Pulmonary artery endothelial cell (primary cell): ENCODE data around the gene OSBPL8. TPM values are rescaled to one million over a fixed set of nuclear protein-coding genes. Genes with fewer than 3 reads are reported as not detected.
"Not testable (repeated sequence)": the region's sequence is repeated elsewhere in the genome, so short reads cannot be mapped to it uniquely, and the experiment has no call there.

Source experiments
- DNase-seq: peaks from one replicate; pipeline ENCODE4 v3.0.0-alpha.2; 2011; ENCODE audit warnings: low read depth, low spot score
- total RNA-seq: library from RNA; depleted of rRNA; stranded (reverse); fragments of >200 nt; gene quantifications from 2 replicates; pipeline ENCODE4 v1.2.3, GENCODE V29; 2014

Gene OSBPL8
- total RNA-seq, 1 donor from 2014 or later, result 33.8 TPM

DNA sequence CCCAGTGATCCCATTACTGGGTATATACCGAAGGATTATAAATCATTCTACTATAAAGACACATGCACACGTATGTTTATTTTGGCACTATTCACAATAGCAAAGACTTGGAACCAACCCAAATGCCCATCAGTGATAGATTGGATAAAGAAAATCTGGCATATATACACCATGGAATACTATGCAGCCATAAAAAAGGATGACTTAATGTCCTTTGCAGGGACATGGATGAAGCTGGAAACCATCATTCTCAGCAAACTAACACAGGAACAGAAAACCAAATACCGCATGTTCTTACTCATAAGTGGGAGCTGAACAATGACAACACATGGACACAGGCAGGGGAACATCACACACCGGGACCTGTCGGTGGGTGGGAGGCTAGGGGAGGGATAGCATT, 195.4 kb downstream of the OSBPL8 start:
- not testable (repeated sequence) for DNase-seq

DNA sequence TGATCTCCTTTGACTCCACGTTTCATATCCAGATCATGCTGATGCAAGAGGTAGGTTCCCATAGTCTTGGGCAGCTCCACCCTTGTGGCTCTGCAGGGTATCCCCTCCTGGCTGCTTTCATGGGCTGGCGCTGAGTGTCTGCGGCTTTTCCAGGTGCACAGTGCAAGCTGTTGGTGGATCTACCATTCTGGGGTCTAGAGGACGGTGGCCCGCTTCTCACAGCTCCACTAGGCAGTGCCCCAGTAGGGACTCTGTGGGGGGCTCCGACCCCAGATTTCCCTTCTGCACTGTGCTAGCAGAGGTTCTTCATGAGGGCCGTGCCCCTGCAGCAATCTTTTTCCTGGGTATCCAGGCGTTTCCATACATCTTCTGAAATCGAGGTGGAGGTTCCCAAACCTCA, 199.3 kb downstream of the OSBPL8 start:
- no peak for DNase-seq

DNA sequence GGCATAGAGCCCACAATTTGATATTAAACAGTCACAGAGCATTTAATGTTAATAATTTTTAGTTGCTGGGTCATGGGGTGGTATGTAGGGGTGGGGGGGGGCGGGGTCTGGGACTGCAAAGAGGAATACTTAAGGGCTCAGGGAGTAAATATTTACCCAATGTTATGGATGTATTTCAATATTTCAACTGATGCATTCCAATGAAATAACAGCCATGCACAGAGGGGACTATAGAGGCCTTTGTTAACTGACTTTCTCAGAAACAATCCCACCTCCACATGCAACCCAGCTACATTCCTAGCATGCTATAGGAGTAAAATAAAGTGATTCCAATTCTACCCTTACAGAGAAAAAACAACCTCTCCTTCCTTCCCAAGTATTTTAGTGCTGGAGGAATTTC, 203.5 kb downstream of the OSBPL8 start:
- no peak for DNase-seq

DNA sequence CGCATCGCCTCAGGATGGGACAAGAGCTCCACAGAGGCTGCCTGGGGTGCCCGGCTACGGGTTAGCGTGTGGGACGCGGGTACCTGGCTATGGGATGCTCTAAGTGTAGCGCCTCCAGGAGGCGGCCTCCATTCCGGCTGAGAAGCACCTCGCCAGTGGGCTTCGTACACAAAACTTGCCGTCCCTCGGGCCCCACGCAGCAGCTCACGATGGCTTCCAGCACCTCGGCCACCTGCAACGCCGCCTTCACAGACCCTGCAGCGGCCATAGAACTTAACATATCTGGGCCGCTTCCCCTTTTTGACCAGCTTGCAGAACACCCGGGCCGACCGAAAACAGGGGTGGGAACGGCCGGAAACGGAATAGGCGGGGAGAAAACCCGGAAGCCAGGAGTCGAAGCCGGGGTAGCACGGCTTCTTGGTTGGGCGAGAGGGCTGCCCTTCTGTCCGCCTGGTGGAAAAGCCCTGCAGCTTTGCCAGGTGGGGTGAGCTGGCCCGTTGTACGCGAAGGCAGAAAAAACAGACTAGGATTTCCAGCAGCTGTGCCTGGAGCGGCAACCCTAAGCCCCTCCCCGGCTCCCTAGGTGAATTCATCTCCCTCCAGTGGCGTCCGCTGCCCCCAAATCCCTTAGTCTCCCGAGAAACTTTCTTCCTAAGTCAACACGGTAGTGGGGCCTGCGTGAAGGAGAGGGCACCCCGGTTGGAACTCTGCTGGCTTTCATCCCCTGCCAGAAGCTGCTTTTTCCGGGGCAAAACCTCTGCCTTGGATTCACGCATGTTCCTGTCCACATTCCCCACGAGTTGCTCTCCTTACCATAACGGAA, 211.3 kb downstream of the OSBPL8 start, which contains the start of gene BBS10:
TSS of gene BBS10 (minus strand) at position 337 of the 823 bp plus-strand sequence. CDS start at position 280, 57 bp downstream.
- DNase-seq, result peak; percentile 72

DNA sequence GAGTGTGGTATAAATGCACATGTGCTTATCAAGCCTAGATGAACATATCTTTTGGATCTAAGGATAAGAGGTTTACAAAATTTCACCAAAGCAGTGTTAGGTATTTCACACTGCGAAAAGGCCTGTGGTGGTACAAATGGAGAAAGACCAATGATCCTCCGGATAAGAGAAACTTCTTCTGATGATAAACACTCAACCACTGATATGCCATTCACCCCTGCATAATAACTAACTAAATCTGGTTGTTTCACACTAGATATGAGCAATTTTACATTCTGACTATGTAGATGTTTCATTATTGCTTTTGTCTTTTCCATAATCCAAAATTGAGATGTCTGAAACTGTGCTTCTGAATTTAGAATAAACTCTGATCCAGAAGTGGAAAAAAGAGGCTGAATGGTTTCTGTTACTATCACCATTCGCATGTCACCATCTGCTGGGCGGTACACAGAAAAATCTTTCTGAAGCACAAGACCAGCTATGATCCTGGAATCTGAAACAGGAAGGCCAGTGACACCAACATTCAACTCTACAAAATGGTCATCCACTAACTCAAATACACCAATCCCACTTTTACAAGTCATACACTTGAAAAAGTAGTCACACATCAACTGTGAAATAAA, 212.7 kb downstream of the OSBPL8 start:
- DNase-seq, result no peak

DNA sequence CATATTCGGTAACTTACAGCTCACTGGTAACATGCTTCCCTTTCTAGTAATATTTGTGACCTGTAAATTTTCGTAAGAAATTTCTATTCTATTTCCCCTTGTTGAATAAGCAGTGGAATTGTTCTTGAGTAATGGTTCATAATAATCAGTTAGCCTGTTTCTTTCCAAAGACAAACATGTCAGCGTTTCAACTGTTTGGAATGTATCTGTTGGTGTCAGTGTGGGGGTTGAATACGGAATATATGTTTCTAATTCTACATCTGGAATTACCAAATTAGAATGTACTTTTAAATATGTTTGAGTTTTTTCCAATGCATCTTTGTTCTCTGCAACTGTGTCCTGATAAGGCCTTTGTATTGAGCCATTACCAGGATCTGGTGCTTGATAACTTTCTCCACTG, 213.3 kb downstream of the OSBPL8 start:
- no peak for DNase-seq

DNA sequence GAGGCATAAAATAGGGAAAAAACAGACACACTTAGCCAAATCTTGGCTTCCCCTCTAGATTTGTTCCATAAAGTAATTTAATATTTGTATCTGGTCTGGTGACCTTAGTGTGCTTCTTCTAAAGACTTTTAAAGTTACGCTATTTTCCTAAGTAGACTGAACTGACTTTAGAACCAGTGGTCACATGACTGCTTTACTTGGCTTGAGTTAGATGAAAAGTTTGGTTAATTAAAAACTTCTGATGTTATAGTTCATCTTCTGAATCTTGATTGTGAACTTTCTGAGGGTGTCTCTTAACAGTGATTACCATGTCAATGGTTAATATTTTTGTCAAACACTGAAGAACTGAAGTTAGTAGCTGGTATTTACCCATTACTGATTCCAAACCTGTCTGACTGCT, 214.0 kb downstream of the OSBPL8 start:
- no peak for DNase-seq

DNA sequence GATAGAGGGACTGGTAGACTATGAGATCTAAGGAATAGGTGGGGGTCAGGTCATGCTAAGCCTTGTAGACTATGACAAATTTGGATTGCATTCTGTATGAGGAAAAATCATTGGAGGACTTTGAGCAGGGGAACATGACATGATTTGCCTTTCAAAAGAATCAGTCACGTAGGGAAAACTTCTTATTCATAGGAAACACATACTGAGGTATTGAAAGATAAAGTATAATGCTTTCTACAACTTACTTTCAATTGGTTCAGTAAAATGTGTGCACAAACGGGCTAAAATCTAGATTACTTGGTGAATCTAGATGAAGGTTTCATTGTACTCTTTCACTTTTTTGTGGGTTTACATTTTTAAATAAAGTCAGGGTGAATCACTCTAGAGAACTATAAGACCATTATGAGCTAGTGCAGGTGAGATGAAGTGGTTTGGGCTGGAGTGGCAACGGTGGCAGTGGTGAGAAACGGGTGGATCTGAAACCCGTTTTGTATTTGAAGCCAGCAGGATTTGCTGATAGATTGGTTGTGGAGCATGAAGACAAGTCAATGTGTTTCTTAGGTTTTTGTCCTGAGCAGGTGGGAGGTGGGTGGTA, 218.0 kb downstream of the OSBPL8 start:
- DNase-seq, result no peak

DNA sequence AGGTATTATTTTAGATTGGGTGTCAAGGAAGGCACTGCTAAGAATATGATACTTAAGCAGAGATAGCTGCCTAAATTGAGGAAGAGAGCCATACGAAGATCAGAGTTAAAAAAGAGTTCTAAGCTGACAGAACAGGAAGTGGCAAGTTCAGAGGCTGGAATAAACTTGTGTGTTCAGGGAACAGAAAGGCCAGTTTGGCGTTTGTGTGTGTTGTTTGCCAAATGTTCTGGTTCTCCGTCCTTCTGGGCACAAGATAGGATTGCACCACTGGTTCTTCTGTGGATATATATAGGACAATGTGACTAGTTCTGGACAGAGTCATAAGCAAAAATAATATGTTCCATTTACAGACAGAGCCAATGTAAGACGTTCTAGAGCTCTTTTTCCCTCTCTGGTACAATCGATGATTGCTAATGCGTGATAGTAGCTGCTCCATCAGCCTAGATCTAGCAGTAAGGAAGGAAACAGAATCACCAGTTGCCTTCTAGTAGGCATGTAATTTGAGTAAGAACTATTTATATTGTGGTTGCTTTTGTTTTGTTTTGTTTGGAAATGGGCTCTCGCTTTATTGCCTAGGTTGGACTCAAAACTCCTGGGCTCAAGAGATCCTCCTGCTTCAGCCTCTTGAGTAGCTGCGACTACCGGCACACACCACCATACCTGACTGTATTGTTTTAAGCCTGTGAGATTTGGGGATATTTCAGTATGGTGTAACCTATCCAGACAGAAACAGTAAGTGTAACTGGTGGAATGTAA, 218.7 kb downstream of the OSBPL8 start:
- no peak for DNase-seq

DNA sequence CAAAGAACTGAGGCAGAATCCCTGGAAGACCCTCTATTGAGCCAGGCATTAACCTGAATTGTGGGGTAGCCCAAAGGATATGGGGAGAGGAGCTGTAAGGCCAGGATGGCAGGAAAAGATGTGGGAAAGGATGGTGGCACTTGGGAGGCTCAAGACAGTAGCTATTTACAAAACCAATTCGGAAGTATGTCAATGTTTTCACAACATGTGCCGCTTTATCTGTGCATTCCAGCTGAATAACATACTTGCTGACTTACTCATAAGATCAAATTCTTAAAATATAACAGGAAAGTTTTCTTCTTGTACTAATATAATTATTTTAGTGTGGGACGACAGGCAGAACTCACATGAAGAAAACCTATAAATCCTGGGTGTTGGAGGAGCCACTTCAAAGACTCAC, 222.0 kb downstream of the OSBPL8 start:
- DNase-seq, result peak; percentile 66

DNA sequence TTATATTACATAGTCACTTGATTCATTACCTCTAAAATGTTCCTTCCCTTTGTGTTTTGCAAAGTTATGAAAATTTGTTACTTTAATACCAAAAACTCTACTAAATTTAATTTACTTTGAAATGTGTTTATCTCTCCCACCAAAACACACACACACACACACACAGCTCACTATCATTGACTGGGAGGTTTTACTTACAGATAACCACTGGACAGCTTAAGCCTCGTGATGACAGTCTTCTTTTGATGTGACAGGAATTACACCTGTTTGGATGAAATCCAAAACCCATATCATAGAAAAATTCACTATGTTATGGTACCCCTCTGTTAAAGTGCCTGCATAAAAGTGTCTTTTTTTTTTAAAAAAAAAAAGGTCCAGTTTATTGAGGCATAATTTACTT, 227.0 kb downstream of the OSBPL8 start:
- DNase-seq, result no peak

DNA sequence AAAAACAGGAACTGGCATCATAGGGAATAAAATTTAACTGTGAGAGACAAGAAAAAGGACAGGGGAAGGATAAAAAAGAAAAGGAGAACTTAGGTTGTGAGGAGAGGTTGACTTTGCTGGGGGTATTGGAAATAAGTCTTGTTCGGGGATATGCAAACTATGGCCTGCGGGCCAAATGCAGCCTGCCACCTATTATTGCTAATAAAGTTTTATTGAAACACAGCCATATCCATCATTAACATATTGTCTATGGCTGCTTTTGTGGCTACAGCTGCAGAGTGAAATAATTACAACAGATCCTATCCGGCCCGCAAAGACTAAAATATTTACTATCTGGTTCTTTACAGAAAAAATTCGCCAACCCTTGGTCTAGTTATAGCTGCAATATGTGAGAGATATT, 230.0 kb downstream of the OSBPL8 start:
- no peak for DNase-seq

DNA sequence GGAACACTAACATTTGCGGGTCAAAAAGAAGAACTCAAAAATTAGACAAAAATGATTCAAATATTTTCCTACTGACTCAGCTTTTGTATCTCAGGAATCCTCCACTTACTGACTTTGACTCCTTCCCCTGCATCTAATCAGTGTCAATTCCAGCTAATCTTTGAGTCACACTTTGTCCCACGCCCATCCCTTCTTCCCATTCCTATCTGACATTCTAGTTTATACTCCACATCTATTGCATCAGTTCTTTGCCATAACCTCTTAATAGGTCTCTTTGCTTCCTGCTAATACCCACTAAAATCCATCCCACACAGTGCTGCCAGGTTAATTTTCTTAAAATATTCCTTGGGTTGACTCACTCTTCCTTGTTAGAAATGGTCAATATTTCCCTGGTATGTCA, 230.4 kb downstream of the OSBPL8 start:
- DNase-seq, result no peak

DNA sequence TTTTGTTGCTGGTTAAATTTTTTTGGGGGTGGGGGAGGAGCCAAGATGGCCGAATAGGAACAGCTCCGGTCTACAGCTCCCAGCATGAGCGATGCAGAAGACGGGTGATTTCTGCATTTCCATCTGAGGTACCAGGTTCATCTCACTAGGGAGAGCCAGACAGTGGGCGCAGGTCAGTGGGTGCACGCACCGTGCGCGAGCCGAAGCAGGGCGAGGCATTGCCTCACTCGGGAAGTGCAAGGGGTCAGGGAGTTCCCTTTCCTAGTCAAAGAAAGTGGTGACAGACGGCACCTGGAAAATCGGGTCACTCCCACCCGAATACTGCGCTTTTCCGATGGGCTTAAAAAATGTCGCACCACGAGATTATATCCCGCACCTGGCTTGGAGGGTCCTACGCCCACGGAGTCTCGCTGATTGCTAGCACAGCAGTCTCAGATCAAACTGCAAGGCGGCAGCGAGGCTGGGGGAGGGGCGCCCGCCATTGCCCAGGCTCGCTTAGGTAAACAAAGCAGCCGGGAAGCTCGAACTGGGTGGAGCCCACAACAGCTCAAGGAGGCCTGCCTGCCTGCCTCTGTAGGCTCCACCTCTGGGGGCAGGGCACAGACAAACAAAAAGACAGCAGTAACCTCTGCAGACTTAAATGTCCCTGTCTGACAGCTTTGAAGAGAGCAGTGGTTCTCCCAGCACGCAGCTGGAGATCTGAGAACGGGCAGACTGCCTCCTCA, 239.8 kb downstream of the OSBPL8 start:
- DNase-seq, result not testable (repeated sequence)

DNA sequence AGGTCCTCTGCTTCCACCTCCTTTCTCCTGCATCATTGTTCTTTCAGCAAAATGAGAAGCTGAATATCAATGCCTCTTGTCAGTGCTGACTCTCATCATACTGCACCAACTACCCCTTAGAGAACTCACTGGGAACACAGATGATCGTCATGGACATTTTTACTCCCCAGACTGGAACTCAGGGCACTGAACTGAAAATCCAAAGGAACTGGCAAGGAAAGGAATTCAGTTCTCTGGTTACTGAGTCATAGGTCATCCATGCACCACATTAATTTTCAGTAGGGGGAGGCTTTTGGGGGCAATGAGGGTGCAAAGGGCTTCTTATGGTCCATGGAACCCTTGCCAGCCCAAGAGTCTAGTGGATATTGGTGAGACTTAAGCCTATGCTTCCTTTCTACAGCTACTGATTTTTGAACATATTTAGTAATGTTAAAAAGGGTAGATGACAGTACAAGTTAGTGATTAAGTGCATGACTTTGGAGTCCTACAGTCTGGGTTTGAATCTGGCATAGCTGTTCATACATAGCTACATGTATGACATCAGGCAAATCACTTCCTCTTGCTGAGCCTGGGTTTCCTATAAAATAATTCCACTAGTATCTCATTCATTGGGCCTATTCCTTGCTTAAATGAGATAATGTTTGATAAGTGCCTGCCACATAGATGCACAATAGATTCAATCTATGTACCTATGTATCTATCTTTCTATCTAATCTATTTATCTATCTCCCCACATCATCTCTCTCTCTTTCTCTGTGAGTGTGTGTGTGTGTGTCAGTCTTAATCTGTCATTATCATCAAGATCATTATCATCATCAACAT, 240.6 kb downstream of the OSBPL8 start:
- no peak for DNase-seq

DNA sequence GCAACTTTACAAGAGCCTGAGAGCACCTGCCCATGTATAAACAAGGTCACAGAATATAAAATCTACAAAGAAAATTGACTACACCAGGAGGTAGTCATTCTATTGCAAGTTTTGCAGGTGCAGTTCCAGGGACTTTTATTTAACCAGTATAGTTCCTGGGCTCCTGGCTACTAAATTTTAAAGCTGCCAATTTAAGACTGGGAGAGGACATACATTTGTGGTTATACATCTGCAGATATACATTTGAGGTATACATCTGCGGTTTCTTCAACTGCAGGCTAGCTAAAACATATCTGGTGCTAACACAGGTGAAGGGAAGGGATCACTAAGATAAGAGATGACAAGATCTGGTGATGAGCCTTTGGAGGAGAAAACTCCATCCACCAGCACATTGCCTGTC, 241.6 kb downstream of the OSBPL8 start:
- DNase-seq, result no peak

DNA sequence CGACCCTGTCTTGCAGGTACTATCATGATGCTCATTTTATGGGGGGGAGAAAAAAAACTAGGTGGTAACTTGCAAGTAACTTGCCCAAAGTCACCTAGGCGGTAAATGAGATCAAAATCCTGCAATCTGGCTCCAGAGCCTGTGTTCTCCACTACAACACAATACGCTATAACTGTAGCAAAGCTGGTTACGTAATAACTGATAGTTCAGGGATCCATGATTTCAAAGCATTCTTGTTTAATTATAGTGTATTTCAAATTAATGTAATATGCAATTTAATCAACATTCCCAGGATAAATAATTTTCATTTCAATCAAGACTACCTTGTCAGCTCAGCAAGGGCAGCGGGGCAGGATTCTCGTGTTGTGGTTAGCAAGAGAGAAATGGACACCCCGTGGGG, 243.1 kb downstream of the OSBPL8 start:
- DNase-seq, result no peak

DNA sequence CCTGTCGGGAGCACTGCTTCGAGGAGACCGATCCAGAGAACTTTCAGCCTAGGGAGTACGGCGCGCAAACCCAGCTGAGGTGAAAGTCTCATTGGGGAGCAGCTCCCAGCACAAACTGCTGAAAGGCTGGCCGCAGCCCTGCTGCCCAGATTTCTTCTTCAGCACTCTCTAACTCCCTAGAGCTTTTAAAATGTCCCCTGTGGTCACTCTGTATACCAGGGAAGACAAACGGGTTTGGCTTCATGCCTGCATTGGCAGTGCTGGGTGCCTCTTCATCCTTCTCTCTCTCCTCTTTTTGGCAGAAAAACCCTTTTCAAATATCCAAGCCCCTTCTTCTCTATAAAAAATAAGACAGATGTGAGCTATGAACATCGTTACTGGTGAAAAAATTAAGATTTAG, 246.3 kb downstream of the OSBPL8 start:
- no peak for DNase-seq

DNA sequence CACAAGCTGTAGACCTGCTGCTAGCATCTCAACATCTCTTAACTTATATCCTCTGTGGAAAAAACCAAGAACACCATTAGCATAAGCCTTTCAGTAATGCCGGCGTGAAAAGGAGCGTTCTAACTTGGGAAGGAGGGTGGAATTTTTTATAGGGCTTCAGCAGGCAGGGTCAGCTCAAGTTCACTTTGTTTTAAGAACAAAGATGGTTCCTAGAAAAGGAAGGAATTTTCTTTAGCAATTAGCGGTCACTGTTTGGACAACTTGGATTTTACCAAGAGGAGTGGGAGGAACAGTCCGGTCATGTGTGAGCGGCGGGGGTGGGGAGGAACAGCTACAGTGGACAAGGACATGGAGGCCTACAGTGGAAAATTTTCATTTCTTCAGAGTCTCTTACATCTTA, 247.3 kb downstream of the OSBPL8 start:
- DNase-seq, result no peak

DNA sequence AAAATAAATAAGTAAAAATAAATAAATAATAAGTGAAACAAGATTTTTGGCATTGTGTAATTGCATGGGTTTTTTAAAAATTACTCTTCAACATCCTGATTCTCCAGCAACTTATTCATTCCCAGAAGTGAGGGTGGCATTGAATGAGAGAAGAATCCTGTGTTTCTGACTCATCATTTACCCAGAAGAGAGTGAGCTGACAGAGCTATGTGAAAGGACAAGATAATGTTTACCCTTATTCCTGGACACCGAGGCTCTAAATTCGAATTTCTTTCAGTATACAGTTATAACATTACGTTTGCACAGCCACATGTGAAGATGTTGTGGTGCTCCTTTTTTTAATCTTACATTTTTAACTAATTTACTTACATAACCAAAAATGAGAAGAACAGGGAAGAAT, 247.8 kb downstream of the OSBPL8 start:
- no peak for DNase-seq
